Endothelial cell of umbilical vein (primary cell): Measurements from ENCODE around the gene GPATCH2. TPM values are rescaled to one million over a fixed set of nuclear protein-coding genes. Genes with fewer than 3 reads are reported as not detected.

Source experiments
- BruUV-seq: library from RNA; stranded (reverse); fragments of 400-500 nt; replicated peaks from 2 replicates; lab custom pipeline; 2021; lab: Mats Ljungman, UMichigan
- CTCF ChIA-PET: fragments of 300-600, 350-600 bp; sonication (Branson Sonifier 250); formaldehyde crosslinking; loops from one replicate; lab custom pipeline; 2021; ENCODE audit warnings: antibody characterized with exemption, inconsistent platforms; lab: Charles Lee
- POLR2A ChIA-PET: fragments of 300-600, 350-600 bp; sonication (Branson Sonifier 250); formaldehyde crosslinking; loops from one replicate; lab custom pipeline; 2021; ENCODE audit warnings: antibody characterized with exemption, inconsistent platforms; lab: Charles Lee
- DNase-seq: peaks from one replicate; pipeline ENCODE4 v3.0.0-alpha.2; 2011; ENCODE audit warnings: low read depth, low spot score
- FAIRE-seq: peaks from 2 replicates; lab custom pipeline; 2011; peaks lifted over from hg19 to GRCh38; lab: Jason Lieb, UNC
- H2AFZ ChIP-seq: 2 replicates; pipeline ENCODE4 v1.6.0; 2012; ENCODE audit warnings: low read depth, low read length, control low read depth, inconsistent platforms
- H3K27ac ChIP-seq: 2 replicates; pipeline ENCODE4 v1.5.1; 2011; ENCODE audit warnings: low read depth, mild to moderate bottlenecking, control low read depth, low read length, moderate library complexity; ENCODE audit not compliant: insufficient read depth
- H3K27me3 ChIP-seq, 2 experiments: 2 replicates each; pipeline versions ENCODE4 v1.6.0 to v1.6.1; 2011; ENCODE audit warnings: low read length in 2 of 2, mixed read lengths in 1 of 2; ENCODE audit not compliant: control insufficient read depth in 2 of 2, insufficient read depth in 2 of 2
- H3K36me3 ChIP-seq, 2 experiments: 2 replicates in 1 of 2; 3 replicates in 1 of 2; pipeline ENCODE4 v1.5.1; 2011; ENCODE audit warnings: low read length in 2 of 2, mild to moderate bottlenecking in 1 of 2, moderate library complexity in 1 of 2; ENCODE audit not compliant: control insufficient read depth in 2 of 2, insufficient read depth in 2 of 2; ENCODE audit errors: extremely low read depth in 1 of 2
- H3K4me1 ChIP-seq: 3 replicates; pipeline ENCODE4 v1.5.1; 2011; ENCODE audit warnings: mild to moderate bottlenecking, low read length; ENCODE audit not compliant: control insufficient read depth, insufficient read depth; ENCODE audit errors: extremely low read depth
- H3K4me2 ChIP-seq: 2 replicates; pipeline ENCODE4 v1.6.1; 2011; ENCODE audit warnings: low read length, control low read depth, mixed read lengths; ENCODE audit not compliant: insufficient read depth
- H3K4me3 ChIP-seq, 3 experiments: fragments of 200-600 bp in 1 of 3; sonication (generic), shearing (Covaris generic) in 1 of 3; replicated peaks in 1 of 3; 2 replicates each; pipeline ENCODE4 v1.5.1; 2011 to 2016; ENCODE audit warnings: control low read depth in 3 of 3, low read length in 3 of 3, mild to moderate bottlenecking in 2 of 3, inconsistent platforms in 1 of 3, low read depth in 1 of 3, moderate library complexity in 1 of 3; ENCODE audit not compliant: insufficient read depth in 1 of 3
- H3K79me2 ChIP-seq: 2 replicates; pipeline ENCODE4 v1.6.0; 2012; ENCODE audit warnings: low read length, inconsistent platforms; ENCODE audit not compliant: control insufficient read depth, insufficient read depth
- H3K9ac ChIP-seq: replicated peaks from 2 replicates; pipeline ENCODE3; 2011; ENCODE audit warnings: low read length, control low read depth; ENCODE audit not compliant: insufficient read depth; ENCODE audit errors: extremely low read depth
- H3K9me1 ChIP-seq: replicated peaks from 3 replicates; pipeline ENCODE4 v1.6.0; 2011; ENCODE audit warnings: mild to moderate bottlenecking, low read length; ENCODE audit not compliant: control insufficient read depth, insufficient read depth; ENCODE audit errors: extremely low read depth
- H3K9me3 ChIP-seq: replicated peaks from 2 replicates; pipeline ENCODE4 v1.5.1; 2012; ENCODE audit warnings: low read length, inconsistent platforms; ENCODE audit not compliant: control insufficient read depth, insufficient read depth
- H4K20me1 ChIP-seq: replicated peaks from 2 replicates; pipeline ENCODE3; 2011; ENCODE audit warnings: mild to moderate bottlenecking, low read length; ENCODE audit not compliant: control insufficient read depth, insufficient read depth; ENCODE audit errors: extremely low read depth
- EZH2 ChIP-seq: IDR thresholded peaks from 2 replicates; pipeline ENCODE4 v1.6.1; 2012; ENCODE audit warnings: borderline replicate concordance, low read depth, mild to moderate bottlenecking, moderate library complexity, low read length, inconsistent platforms; ENCODE audit not compliant: severe bottlenecking
- FOS ChIP-seq: IDR thresholded peaks from 2 replicates; pipeline ENCODE4 v1.6.1; 2011; ENCODE audit warnings: mild to moderate bottlenecking, low read length, moderate library complexity, borderline replicate concordance; ENCODE audit not compliant: insufficient read depth
- GATA2 ChIP-seq: IDR thresholded peaks from 2 replicates; pipeline ENCODE4 v1.7.0; 2011; ENCODE audit warnings: low read depth, mild to moderate bottlenecking, moderate library complexity, mixed read lengths, low read length; ENCODE audit not compliant: insufficient read length, insufficient read depth
- JUN ChIP-seq: IDR thresholded peaks from 2 replicates; pipeline ENCODE4 v1.6.1; 2011; ENCODE audit warnings: borderline replicate concordance, low read depth; ENCODE audit not compliant: insufficient read length, insufficient read depth
- MYC ChIP-seq: IDR thresholded peaks from one replicate; pipeline ENCODE4 v1.6.1; 2011; ENCODE audit warnings: mild to moderate bottlenecking, low read depth, low read length
- POLR2A ChIP-seq: IDR thresholded peaks from 2 replicates; pipeline ENCODE4 v1.6.1; 2012; ENCODE audit warnings: low read depth, mild to moderate bottlenecking, control low read depth, low read length
- POLR2AphosphoS5 ChIP-seq: IDR thresholded peaks from 2 replicates; pipeline ENCODE4 v1.6.1; 2012; ENCODE audit warnings: low read depth, mild to moderate bottlenecking, control low read depth, low read length, moderate library complexity; ENCODE audit not compliant: insufficient read depth
- dilution Hi-C: fragments of 300-500 bp; cut with MboI; formaldehyde crosslinking; loops from one replicate; pipeline ENCODE4 v1.15.0; 2019; ENCODE audit warnings: low sequenced_read_pairs; ENCODE audit not compliant: extremely low pct_ligation_motif_present
- intact Hi-C: fragments of 100-400 bp; cut with micrococcal nuclease; formaldehyde crosslinking; loops from one replicate; pipeline ENCODE4 v1.10.0; 2022
- polyA plus RNA-seq, 4 experiments: library from polyadenylated mRNA; depleted of rRNA in 3 of 4; stranded (reverse) in 3 of 4; unstranded in 1 of 4; fragments of >200 nt; gene quantifications; 2 replicates each; pipeline versions ENCODE4 v1.2.1 to v1.2.3, GENCODE V29; 2011 to 2012; ENCODE audit warnings: missing spikeins in 1 of 4
- total RNA-seq: library from RNA; stranded (reverse); gene quantifications from 2 replicates; pipeline ENCODE4 v1.2.3, GENCODE V29; 2021
- TF ChIP-seq, protein P1 (sequence below), 2 donors: IDR thresholded peaks; 1 replicate in 1 of 2; 2 replicates in 1 of 2; pipeline ENCODE4 v1.5.1; 2011; ENCODE audit warnings: low read length in 2 of 2, mild to moderate bottlenecking in 2 of 2, moderate library complexity in 2 of 2, control low read depth in 1 of 2, inconsistent platforms in 1 of 2, low read depth in 1 of 2; ENCODE audit not compliant: insufficient read depth in 1 of 2; ENCODE audit errors: extremely low read depth in 1 of 2
- TF ChIP-seq, protein P2 (sequence below): IDR thresholded peaks from 2 replicates; pipeline ENCODE4 v1.6.1; 2011; ENCODE audit not compliant: insufficient read depth, insufficient read length

The GPATCH2 gene
- total and polyA plus RNA-seq, 2 donors (not counting 3 experiments of a cell fraction or from before 2014, with no cell fraction given): 3.3 to 15.6 TPM

GRCh38 chr1:217660353-217661062 lies 29.6 kb upstream of the GPATCH2 start:
- FAIRE-seq: no peak
- no peaks in the 10 kb centered on the region for H3K9me1 ChIP-seq

GRCh38 chr1:217650674-217651073 lies 19.8 kb upstream of the GPATCH2 start:
- Histone ChIP-seq H3K9me1 (no peaks in the 10 kb centered on the region), H3K4me2 (no peak overlapping the region), H3K4me3 (no peak overlapping the region), H2AFZ (no peak overlapping the region), H3K27ac (no peak overlapping the region), H3K9ac (no peak overlapping the region), H4K20me1 (no peaks in the 10 kb centered on the region), H3K79me2 (no peaks in the 10 kb centered on the region), H3K4me1 (no peaks in the 10 kb centered on the region), H3K36me3 (no peaks in the 10 kb centered on the region), H3K27me3 (no peaks in the 10 kb centered on the region), H3K9me3 (no peaks in the 10 kb centered on the region)
- TF ChIP-seq, protein P1, sequence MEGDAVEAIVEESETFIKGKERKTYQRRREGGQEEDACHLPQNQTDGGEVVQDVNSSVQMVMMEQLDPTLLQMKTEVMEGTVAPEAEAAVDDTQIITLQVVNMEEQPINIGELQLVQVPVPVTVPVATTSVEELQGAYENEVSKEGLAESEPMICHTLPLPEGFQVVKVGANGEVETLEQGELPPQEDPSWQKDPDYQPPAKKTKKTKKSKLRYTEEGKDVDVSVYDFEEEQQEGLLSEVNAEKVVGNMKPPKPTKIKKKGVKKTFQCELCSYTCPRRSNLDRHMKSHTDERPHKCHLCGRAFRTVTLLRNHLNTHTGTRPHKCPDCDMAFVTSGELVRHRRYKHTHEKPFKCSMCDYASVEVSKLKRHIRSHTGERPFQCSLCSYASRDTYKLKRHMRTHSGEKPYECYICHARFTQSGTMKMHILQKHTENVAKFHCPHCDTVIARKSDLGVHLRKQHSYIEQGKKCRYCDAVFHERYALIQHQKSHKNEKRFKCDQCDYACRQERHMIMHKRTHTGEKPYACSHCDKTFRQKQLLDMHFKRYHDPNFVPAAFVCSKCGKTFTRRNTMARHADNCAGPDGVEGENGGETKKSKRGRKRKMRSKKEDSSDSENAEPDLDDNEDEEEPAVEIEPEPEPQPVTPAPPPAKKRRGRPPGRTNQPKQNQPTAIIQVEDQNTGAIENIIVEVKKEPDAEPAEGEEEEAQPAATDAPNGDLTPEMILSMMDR (IDR thresholded peaks at IDR 0.05; ENCODE audit: extremely low read depth in 1 of 2, insufficient read depth in 1 of 2, low read depth in 1 of 2, low read length in 2 of 2): no peak
- TF ChIP-seq FOS (no peak), POLR2AphosphoS5 (no peak), MYC (no peak), EZH2 (no peak), POLR2A (no peak), GATA2 (no peak), JUN (no peak)
- TF ChIP-seq, protein P2, sequence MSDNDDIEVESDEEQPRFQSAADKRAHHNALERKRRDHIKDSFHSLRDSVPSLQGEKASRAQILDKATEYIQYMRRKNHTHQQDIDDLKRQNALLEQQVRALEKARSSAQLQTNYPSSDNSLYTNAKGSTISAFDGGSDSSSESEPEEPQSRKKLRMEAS: no peak
- FAIRE-seq: no peak
- CTCF ChIA-PET: no interaction called here
- BruUV-seq: no TSS peak
- POLR2A ChIA-PET: no interaction called here
- DNase-seq: no peak
- dilution Hi-C loops: no loop called here
- intact Hi-C loops: no loop called here

More at GRCh38 chr1:217660353-217661062, 29.6 kb upstream of the GPATCH2 start:
- intact Hi-C loops: loop anchor here (2.0 to 10.0 kb wide), 3 partner anchors 230 to 1946 kb away; no protein-coding TSS in a partner anchor
- H3K4me2 ChIP-seq: no peak overlapping the region
- ChIA-PET POLR2A (no interaction called here), CTCF (interaction anchor here (0.6 to 1.8 kb wide), 14 partner anchors 10 to 1950 kb away, joined by 3 to 11 read pairs (median 3); partner anchors contain the start of genes GPATCH2 and SPATA17)
- TF ChIP-seq, protein P1 (IDR thresholded peaks at IDR 0.05; ENCODE audit: extremely low read depth in 1 of 2, insufficient read depth in 1 of 2, low read depth in 1 of 2, low read length in 2 of 2): peak; percentile 20 to 43
- TF ChIP-seq JUN: no peak
- peak; percentile 34 for TF ChIP-seq FOS
- H4K20me1 ChIP-seq: no peaks in the 10 kb centered on the region
- no peak overlapping the region for H3K27ac ChIP-seq
- H3K9me3 ChIP-seq: no peaks in the 10 kb centered on the region
- no peaks in the 10 kb centered on the region for H3K36me3 ChIP-seq
- no peaks in the 10 kb centered on the region for H3K4me1 ChIP-seq
- no peak overlapping the region for H3K9ac ChIP-seq
- H3K27me3 ChIP-seq: no peaks in the 10 kb centered on the region
- DNase-seq: peak; percentile 42
- H2AFZ ChIP-seq: no peak overlapping the region
- BruUV-seq: no TSS peak
- no peak overlapping the region for H3K4me3 ChIP-seq
- dilution Hi-C loops: no loop called here
- no peaks in the 10 kb centered on the region for H3K79me2 ChIP-seq
